PC-3 (cell line): ENCODE results near the gene DHH. TPM values are rescaled to one million over a fixed set of nuclear protein-coding genes. Genes with fewer than 3 reads are reported as not detected.

Experiments
- ATAC-seq: fragments of 200-7000 bp; cut with Tn5 transposase; 2 replicates; pipeline ENCODE4 v1.9.1; 2020; ENCODE audit warnings: mild to moderate bottlenecking, moderate library complexity
- BruUV-seq: library from RNA; stranded (reverse); fragments of 400-500 nt; replicated peaks from 2 replicates; lab custom pipeline; 2021; lab: Mats Ljungman, UMichigan
- CTCF ChIA-PET: fragments of 300-600 bp; sonication (Branson Sonifier 250); formaldehyde crosslinking; loops from one replicate; lab custom pipeline; 2022; ENCODE audit warnings: antibody characterized with exemption; lab: Charles Lee
- POLR2A ChIA-PET: fragments of 300-600 bp; sonication (Branson Sonifier 250); formaldehyde crosslinking; loops from one replicate; lab custom pipeline; 2022; ENCODE audit warnings: antibody characterized with exemption; ENCODE audit not compliant: unreplicated experiment; lab: Charles Lee
- DNase-seq: peaks from one replicate; pipeline ENCODE4 v3.0.0-alpha.2; 2015
- H2AFZ ChIP-seq: fragments of 300-600 bp; sonication (generic); 2 replicates; pipeline ENCODE4 v1.6.0; 2016; ENCODE audit warnings: antibody characterized with exemption, low read length
- H3F3A ChIP-seq: fragments of 300-600 bp; sonication (generic); one replicate; pipeline ENCODE4 v1.6.0; 2017; ENCODE audit warnings: antibody characterized with exemption, low read length, control low read depth, mild to moderate bottlenecking; ENCODE audit not compliant: unreplicated experiment
- H3K27ac ChIP-seq: fragments of 300-600 bp; sonication (generic); 2 replicates; pipeline ENCODE4 v1.5.1; 2016; ENCODE audit warnings: mild to moderate bottlenecking, low read length
- H3K27me3 ChIP-seq: fragments of 300-600 bp; sonication (generic); 2 replicates; pipeline ENCODE4 v1.6.1; 2016; ENCODE audit warnings: low read length, mixed read lengths
- H3K36me3 ChIP-seq: fragments of 300-600 bp; sonication (generic); 2 replicates; pipeline ENCODE4 v1.6.1; 2016; ENCODE audit warnings: low read depth, mixed run types, low read length, mixed read lengths
- H3K4me1 ChIP-seq: fragments of 300-600 bp; sonication (generic); 2 replicates; pipeline ENCODE4 v1.5.1; 2016; ENCODE audit warnings: low read length; ENCODE audit not compliant: insufficient read depth
- H3K4me2 ChIP-seq: fragments of 300-600 bp; sonication (generic); 2 replicates; pipeline ENCODE4 v1.6.0; 2016; ENCODE audit warnings: low read length
- H3K4me3 ChIP-seq: fragments of 300-600 bp; sonication (generic); 2 replicates; pipeline ENCODE4 v1.5.1; 2016; ENCODE audit warnings: mild to moderate bottlenecking, low read length, mixed read lengths
- H3K79me2 ChIP-seq: fragments of 300-600 bp; sonication (generic); 2 replicates; pipeline ENCODE4 v1.6.1; 2017; ENCODE audit warnings: low read length, mixed read lengths
- H3K9ac ChIP-seq: fragments of 300-600 bp; sonication (generic); 2 replicates; pipeline ENCODE4 v1.6.0; 2016; ENCODE audit warnings: mild to moderate bottlenecking, low read length
- H3K9me2 ChIP-seq: fragments of 300-600 bp; sonication (generic); replicated peaks from 2 replicates; pipeline ENCODE4 v1.6.1; 2016; ENCODE audit warnings: mixed run types, low read length, mixed read lengths
- H3K9me3 ChIP-seq: fragments of 300-600 bp; sonication (generic); 2 replicates; pipeline ENCODE4 v1.6.1; 2016; ENCODE audit warnings: low read length, mixed read lengths
- H4K20me1 ChIP-seq: fragments of 300-600 bp; sonication (generic); 2 replicates; pipeline ENCODE4 v1.6.1; 2016; ENCODE audit warnings: low read length, mixed read lengths
- CTCF ChIP-seq: fragments of 300-600 bp; sonication (generic); conservative IDR thresholded peaks from 2 replicates; pipeline ENCODE4 v1.5.1; 2017; ENCODE audit warnings: antibody characterized with exemption, low read depth, mild to moderate bottlenecking, low read length
- EZH2 ChIP-seq: fragments of 300-600 bp; sonication (generic); IDR thresholded peaks from one replicate; pipeline ENCODE4 v1.6.1; 2017; ENCODE audit warnings: antibody characterized with exemption, mild to moderate bottlenecking, low read length; ENCODE audit not compliant: unreplicated experiment
- EZH2phosphoT487 ChIP-seq: fragments of 300-600 bp; sonication (generic); IDR thresholded peaks from 2 replicates; pipeline ENCODE4 v1.6.1; 2018; ENCODE audit warnings: mild to moderate bottlenecking, antibody characterized with exemption, low read length, borderline replicate concordance
- intact Hi-C: fragments of 100-400 bp; cut with micrococcal nuclease; formaldehyde crosslinking; loops from 2 replicates; pipeline ENCODE4 v1.9.0; 2023
- total RNA-seq: library from RNA; depleted of rRNA; stranded (reverse); fragments of >200 nt; gene quantifications from 2 replicates; pipeline ENCODE4 v1.2.3, GENCODE V29; 2014

DHH gene
- total RNA-seq, 1 experiment from 2014 or later: 0.04 TPM

- TF ChIP-seq EZH2: no peak
- no peak for TF ChIP-seq CTCF
- ChIA-PET POLR2A (no interaction called here), CTCF (interaction anchor here (0.6 to 2.7 kb wide), 6 partner anchors 13 to 29 kb away, joined by 3 to 10 read pairs (median 4); partner anchors contain the start of gene RHEBL1)
- Histone ChIP-seq H3K27ac (no peak overlapping the region), H3K9ac (no peak overlapping the region), H3K4me1 (peaks cover 29% of the 10 kb centered on the region), H4K20me1 (no peaks in the 10 kb centered on the region), H3K9me2 (no peaks in the 10 kb centered on the region), H3K27me3 (peaks cover 38% of the 10 kb centered on the region), H3K4me3 (peak overlapping the region; percentile 43), H3F3A (no peaks in the 10 kb centered on the region), H3K36me3 (no peaks in the 10 kb centered on the region), H3K79me2 (no peaks in the 10 kb centered on the region), H3K4me2 (peak overlapping the region; percentile 59), H3K9me3 (no peaks in the 10 kb centered on the region), H2AFZ (peak overlapping the region; percentile 54; the same call in 1 of the 2 replicates)
- intact Hi-C loops: loop anchor here (1.0 kb wide), 1 partner anchor 29 kb away; no protein-coding TSS in a partner anchor
- no TSS peak for BruUV-seq
- ATAC-seq (no peak), DNase-seq (no peak)
Observed at GRCh38 chr12:49092816-49093406, 1.7 kb downstream of the DHH start.

GRCh38 chr12:49092086-49092815 is 2.4 kb downstream of the DHH start:
- H3K79me2 ChIP-seq: no peaks in the 10 kb centered on the region
- no peak overlapping the region for H3K27ac ChIP-seq
- H3K4me2 ChIP-seq: peak overlapping the region; percentile 59
- no peaks in the 10 kb centered on the region for H3F3A ChIP-seq
- no peaks in the 10 kb centered on the region for H4K20me1 ChIP-seq
- peak; percentile 63 for DNase-seq
- H2AFZ ChIP-seq: peak overlapping the region; percentile 54; the same call in 1 of the 2 replicates
- BruUV-seq: no TSS peak
- H3K36me3 ChIP-seq: no peaks in the 10 kb centered on the region
- no peaks in the 10 kb centered on the region for H3K9me3 ChIP-seq
- ChIA-PET POLR2A (no interaction called here), CTCF (interaction anchor here (0.6 to 0.9 kb wide), 6 partner anchors 13 to 28 kb away, joined by 3 to 6 read pairs (median 4); partner anchors contain the start of genes LMBR1L and RHEBL1)
- peak overlapping the region; percentile 43 for H3K4me3 ChIP-seq
- intact Hi-C loops: loop anchor here (1.0 kb wide), 1 partner anchor 28 kb away; no protein-coding TSS in a partner anchor
- TF ChIP-seq CTCF (peak; percentile 61), EZH2phosphoT487 (no peak)
- ATAC-seq: peak; percentile 29
- H3K9ac ChIP-seq: no peak overlapping the region
- H3K27me3 ChIP-seq: peaks cover 38% of the 10 kb centered on the region
- no peaks in the 10 kb centered on the region for H3K9me2 ChIP-seq
- peaks cover 33% of the 10 kb centered on the region for H3K4me1 ChIP-seq

GRCh38 chr12:49091836-49092085 is 2.8 kb downstream of the DHH start:
- DNase-seq (no peak), ATAC-seq (no peak)
- Histone ChIP-seq H3K9me2 (no peaks in the 10 kb centered on the region), H3K4me3 (peak overlapping the region; percentile 43), H3F3A (no peaks in the 10 kb centered on the region), H4K20me1 (no peaks in the 10 kb centered on the region), H3K4me1 (peaks cover 33% of the 10 kb centered on the region), H3K9ac (no peak overlapping the region), H2AFZ (peak overlapping the region; percentile 54), H3K9me3 (no peaks in the 10 kb centered on the region), H3K36me3 (no peaks in the 10 kb centered on the region), H3K27me3 (peaks cover 38% of the 10 kb centered on the region), H3K27ac (no peak overlapping the region), H3K4me2 (peak overlapping the region; percentile 59), H3K79me2 (no peaks in the 10 kb centered on the region)
- ChIA-PET CTCF (interaction anchor here (0.7 kb wide), 1 partner anchor 19 kb away, joined by 3 read pairs; the partner anchor contains the start of gene LMBR1L), POLR2A (no interaction called here)
- no TSS peak for BruUV-seq
- TF ChIP-seq EZH2phosphoT487 (no peak), EZH2 (no peak), CTCF (no peak)
- intact Hi-C loops: loop anchor here (1.0 kb wide), 1 partner anchor 27 kb away; no protein-coding TSS in a partner anchor
